GM19467 (cell line): Measurements from ENCODE around the gene FGR.

Experiments
- ATAC-seq: cut with Tn5 transposase; IDR thresholded peaks from one replicate; pipeline ENCODE4 v1.9.1; 2021; ENCODE audit warnings: mild to moderate bottlenecking, moderate library complexity; ENCODE audit not compliant: unreplicated experiment

Gene FGR

DNA sequence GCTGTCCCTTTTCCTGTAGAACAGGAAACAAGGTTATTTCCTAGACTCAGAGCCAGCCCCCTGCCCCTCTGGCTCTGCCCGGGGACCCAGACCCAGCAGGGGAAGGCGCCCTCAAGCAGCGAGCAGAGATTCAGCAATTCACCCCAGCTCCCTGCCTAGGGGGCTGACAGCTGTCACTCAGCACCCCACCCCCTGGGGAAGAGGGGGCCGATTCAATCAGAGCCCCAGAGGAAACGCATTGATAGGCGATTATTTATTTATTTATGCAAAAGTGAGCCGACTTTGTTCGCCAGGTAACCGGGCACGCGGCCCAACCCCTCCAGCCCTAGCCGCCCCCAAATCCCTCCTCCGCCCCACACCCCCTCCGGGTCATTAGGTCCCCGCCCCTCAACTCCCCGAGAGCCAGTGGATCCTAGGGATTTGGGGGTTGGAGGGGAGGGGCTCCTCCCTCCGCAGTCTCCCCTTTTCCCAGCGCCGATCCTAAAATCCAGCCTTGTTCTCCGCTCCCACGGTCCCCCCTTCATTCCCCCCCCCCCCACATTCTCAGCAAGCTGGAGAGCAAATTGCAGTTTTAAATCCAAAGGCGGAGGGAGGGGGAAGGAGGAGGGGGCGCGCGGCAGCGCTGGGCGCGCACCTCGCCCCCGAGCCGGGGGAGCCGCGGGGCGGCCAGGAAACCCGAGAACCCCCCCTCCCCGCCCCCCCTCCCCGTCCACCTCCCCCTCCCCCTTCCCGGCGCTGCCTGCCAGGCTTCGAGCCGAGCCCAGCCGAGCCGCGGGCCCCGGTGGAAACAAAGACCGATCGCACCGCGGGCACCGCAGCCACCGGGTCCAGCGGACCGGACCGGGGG is 32.3 kb downstream of the FGR start:
- ATAC-seq, result no peak

- ATAC-seq, result no peak
Observed at GRCh38 chr1:27601771-27602461, 33.1 kb downstream of the FGR start.

- ATAC-seq, result no peak
Observed at GRCh38 chr1:27601321-27601770, 33.6 kb downstream of the FGR start.

DNA sequence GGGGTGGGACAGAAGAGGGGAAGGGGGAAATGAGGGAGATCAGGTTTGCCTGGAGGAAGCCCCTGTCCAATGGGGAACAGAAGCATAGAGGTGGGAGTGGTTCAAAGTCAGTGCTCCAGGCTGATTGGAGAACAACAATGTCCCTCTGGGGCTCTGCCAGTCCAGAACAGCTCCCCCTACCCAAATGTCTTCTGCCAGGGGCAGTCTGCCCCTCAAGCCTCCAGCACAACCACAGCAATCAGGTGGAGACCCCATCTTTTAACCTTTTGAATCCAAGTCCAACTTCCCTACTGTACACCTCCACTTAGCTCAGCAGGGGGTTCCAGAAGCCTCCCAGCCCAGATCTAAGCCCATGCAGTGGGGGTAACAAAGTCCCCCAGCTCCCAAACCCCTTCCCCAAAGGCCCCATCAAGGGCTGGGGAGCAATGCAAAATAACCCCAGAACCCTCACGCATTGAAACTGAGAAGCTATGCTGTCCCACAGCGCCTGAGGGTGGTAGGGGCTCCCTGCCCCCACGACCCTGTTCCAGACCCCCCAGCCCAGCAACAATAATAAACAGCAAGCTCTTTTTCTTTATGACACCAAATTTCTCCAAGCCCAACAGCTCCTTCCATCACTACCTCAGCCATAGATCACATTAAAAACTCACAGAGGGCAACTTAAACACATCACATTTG is 34.3 kb downstream of the FGR start:
- ATAC-seq, result no peak

- no peak for ATAC-seq
Observed at GRCh38 chr1:27599605-27600497, 35.1 kb downstream of the FGR start.

DNA sequence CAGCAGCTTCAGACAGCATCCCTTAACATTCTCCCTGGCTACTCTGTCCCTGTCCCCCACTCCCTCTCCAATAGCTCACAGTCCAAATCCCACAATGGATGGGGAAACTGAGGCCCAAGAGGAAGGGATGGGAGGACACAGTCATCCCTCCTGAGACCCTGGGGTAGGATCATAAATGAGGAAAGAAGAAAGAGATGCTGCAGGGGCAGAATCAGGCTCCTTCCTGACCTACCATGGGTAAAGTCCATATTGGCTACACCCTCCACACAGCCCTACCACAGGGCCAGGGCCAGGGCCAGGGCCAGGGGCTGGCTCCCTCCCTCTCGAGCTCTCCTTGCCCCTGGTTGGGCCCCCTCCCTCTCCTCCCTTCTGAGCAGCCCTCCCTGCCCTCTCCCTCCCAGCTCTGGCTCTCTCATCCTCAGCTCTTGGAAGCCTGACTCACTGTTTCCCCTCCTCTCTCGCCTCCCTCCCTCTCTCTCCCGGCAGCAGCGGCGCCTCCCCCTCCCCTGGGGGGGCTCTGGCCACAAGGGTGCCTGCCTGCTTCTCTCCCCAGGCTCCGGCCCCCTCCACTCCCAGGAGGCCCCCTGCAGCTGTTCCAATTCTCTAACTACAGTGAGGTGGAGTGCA is 36.0 kb downstream of the FGR start:
- no peak for ATAC-seq

GRCh38 chr1:27598295-27598687 is 36.7 kb downstream of the FGR start:
- no peak for ATAC-seq

DNA sequence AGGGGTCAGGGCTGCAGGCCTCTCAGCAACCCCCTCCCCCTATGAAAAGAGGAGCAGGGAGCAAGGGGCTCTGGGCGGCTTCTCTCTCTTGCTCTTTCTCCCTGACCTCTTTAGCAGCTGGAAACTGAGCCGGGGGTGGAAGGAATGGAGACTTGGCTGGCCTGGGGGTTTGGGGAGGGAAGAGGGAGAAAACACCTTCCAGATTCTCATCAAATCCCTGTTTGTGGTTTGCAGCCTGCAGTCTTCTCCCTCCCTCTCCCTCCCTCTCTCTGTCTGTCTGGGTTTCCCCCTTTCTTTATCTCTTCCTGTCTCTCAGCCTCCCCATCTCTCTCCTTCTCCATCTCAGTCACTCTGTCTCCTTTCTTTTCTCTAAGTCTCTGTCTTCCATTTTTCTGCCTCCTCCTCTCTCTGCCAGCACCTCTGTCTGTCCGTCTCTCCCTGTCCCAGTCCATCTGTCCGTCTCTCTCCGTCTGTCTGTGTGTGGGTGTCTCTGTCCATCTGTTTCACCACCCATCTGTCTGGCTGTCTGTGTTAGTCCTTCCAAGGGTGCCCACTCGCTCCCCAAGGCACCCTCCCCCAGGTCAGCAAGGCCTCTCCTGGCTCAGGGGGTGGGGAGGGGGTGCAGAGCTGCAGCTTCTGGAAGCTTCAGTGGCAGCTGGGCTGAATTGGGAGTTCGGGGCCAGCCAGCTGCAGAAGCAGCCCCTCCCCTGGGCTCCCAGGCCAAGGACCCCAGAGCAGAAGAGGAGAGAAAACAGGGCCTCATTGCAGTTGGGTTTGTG is 37.3 kb downstream of the FGR start:
- ATAC-seq, result no peak

- ATAC-seq, result no peak
Observed at GRCh38 chr1:27596986-27597385, 38.0 kb downstream of the FGR start.

GRCh38 chr1:27596261-27596660 is 38.7 kb downstream of the FGR start:
- no peak for ATAC-seq

- no peak for ATAC-seq
Observed at GRCh38 chr1:27595597-27595996, 39.4 kb downstream of the FGR start.

DNA sequence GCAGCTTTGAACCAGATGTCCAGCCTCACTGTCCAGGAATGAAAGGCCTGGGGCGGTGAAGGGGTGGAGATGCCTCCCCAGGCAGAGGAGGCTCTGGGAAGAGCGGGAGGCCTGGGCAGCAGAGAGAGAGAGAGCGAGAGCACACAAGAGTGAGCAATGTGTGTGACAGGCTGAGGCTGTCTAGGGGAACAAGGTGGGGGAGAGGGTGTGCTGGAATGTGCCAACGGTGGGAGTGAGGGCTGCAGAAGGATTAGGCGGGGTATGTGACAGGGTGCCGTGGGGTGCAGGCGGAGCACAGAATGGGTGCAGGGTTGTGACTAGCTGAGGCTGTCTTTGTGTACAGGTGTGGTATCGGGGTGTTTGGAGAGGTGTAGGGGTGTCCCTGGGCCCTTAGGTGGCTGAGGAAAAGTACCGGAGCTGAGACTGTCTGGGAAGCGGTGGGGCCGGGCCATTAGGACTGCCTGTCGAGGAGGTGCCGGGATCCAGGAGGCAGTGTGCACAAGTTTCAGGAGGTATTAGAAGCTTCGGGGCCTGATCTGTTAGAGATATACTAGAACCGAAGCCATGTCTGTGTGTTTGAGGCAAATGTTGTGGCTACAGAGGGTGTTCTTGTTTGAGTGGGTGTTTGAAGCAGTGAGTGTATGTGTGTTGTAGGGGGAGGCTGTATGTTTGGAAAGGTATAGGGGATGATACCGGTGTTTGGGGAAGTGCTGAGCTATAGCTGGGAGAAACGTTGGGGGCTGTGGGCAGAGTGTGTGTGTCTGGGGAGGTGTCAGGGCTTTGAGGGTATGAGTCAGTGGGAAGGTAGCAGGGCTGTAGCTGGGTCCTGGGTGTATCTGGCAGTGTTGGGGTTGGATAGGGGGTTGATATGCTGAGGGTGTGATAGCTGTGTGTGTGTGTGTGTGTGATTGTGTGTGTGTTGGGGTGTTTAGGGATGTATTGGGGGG is 40.1 kb downstream of the FGR start:
- no peak for ATAC-seq

GRCh38 chr1:27593678-27594563 is 41.1 kb downstream of the FGR start:
- ATAC-seq, result no peak

DNA sequence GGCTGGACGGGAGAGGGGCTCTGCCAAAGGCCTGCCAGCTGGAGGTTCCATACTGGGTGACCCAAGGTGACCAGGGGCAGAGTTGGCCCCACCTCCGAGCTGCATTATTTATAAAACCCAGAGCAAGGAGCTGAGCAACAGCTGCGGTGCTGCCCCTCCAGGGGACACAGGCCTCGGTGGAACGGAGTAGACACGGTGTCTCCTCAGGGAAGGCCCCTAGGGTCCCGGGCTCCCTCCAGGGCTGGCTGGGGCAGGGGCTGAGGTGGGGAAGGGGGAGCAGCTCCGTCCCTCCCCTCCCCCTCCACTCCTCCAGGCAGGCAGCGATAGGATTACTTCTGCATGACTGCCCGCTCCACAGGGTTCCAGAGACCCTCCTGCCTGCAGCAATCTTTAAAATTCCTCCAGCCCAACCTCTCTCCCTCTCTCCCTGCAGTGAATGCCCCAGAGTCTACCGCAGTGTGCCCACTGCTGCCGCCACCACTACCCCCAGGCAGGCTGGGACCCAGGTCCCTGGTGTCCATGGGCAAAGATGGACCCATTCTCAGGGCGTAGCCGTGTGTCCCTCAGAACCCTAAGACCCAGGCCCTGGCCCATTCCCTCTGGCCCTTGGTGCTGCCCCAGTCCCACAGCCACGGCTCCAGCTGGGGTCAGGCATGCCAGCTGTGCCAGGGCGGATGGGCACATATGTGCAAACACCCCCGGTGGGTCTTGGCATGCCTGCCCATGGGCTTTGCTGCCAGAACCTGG is 41.9 kb downstream of the FGR start:
- ATAC-seq, result no peak

- ATAC-seq, result no peak
Observed at GRCh38 chr1:27592232-27592930, 42.6 kb downstream of the FGR start.

- no peak for ATAC-seq
Observed at GRCh38 chr1:27591622-27592021, 43.4 kb downstream of the FGR start.
